Measurements from ENCODE around the gene UQCR10.

GRCh38 chr22:29723766-29724165 lies 43.4 kb upstream of the UQCR10 start:
- no peak for TF ChIP-seq EZH2 (IDR thresholded peaks at IDR 0.05)
- no peak for TF ChIP-seq POLR2AphosphoS5 (IDR thresholded peaks at IDR 0.05; ENCODE audit: borderline replicate concordance, low read depth, low read length)
